Measurements from ENCODE around the gene RAB27B.
"Not testable (repeated sequence)": the region's sequence is repeated elsewhere in the genome, so short reads cannot be mapped to it uniquely, and the experiment has no call there.

The RAB27B gene

GRCh38 chr18:54849683-54850082 lies 21.4 kb downstream of the RAB27B start:
- no peak overlapping the region for H3K27ac ChIP-seq
- no peak overlapping the region for H3K4me3 ChIP-seq (ENCODE audit: low read depth, low read length)
- H3K27me3 ChIP-seq (ENCODE audit: insufficient read depth, low read depth, severe bottlenecking), result peaks cover 78% of the 10 kb centered on the region
- no peaks in the 10 kb centered on the region for H3K9me3 ChIP-seq (ENCODE audit: severe bottlenecking)
- no peaks in the 10 kb centered on the region for H3K36me3 ChIP-seq
- TF ChIP-seq CTCF (IDR thresholded peaks at IDR 0.05; ENCODE audit: low read depth, low read length), result no peak
- DNase-seq, result no peak

- Histone ChIP-seq H3K4me3 (ENCODE audit: low read depth, low read length) (no peak overlapping the region), H3K27ac (no peak overlapping the region), H3K9me3 (ENCODE audit: severe bottlenecking) (no peaks in the 10 kb centered on the region), H3K36me3 (no peaks in the 10 kb centered on the region), H3K27me3 (ENCODE audit: insufficient read depth, low read depth, severe bottlenecking) (peaks cover 80% of the 10 kb centered on the region)
- DNase-seq, result no peak
- no peak for TF ChIP-seq CTCF (IDR thresholded peaks at IDR 0.05; ENCODE audit: low read depth, low read length)
Measured at GRCh38 chr18:54850598-54850997, 22.3 kb downstream of the RAB27B start.

- H3K4me3 ChIP-seq (ENCODE audit: low read depth, low read length), result no peak overlapping the region
- no peak overlapping the region for H3K27ac ChIP-seq
- no peaks in the 10 kb centered on the region for H3K9me3 ChIP-seq (ENCODE audit: severe bottlenecking)
- H3K27me3 ChIP-seq (ENCODE audit: insufficient read depth, low read depth, severe bottlenecking), result peaks cover 70% of the 10 kb centered on the region
- H3K36me3 ChIP-seq, result no peaks in the 10 kb centered on the region
- no peak for DNase-seq
- TF ChIP-seq CTCF (IDR thresholded peaks at IDR 0.05; ENCODE audit: low read depth, low read length), result no peak
Measured at GRCh38 chr18:54852780-54853675, 24.8 kb downstream of the RAB27B start.

- H3K27me3 ChIP-seq (ENCODE audit: insufficient read depth, low read depth, severe bottlenecking), result peaks cover 71% of the 10 kb centered on the region
- not testable (repeated sequence) for DNase-seq; H3K4me3 ChIP-seq (ENCODE audit: low read depth, low read length); H3K9me3 ChIP-seq (ENCODE audit: severe bottlenecking); H3K36me3 ChIP-seq; H3K27ac ChIP-seq
Measured at GRCh38 chr18:54855050-54855449, 26.8 kb downstream of the RAB27B start.

GRCh38 chr18:54856105-54856646 lies 27.9 kb downstream of the RAB27B start:
- DNase-seq, result no peak
- Histone ChIP-seq H3K27ac (no peak overlapping the region), H3K4me3 (ENCODE audit: low read depth, low read length) (no peak overlapping the region), H3K36me3 (no peaks in the 10 kb centered on the region), H3K27me3 (ENCODE audit: insufficient read depth, low read depth, severe bottlenecking) (peaks cover 77% of the 10 kb centered on the region), H3K9me3 (ENCODE audit: severe bottlenecking) (no peaks in the 10 kb centered on the region)
- no peak for TF ChIP-seq CTCF (IDR thresholded peaks at IDR 0.05; ENCODE audit: low read depth, low read length)

- H3K27me3 ChIP-seq (ENCODE audit: insufficient read depth, low read depth, severe bottlenecking), result peaks cover 73% of the 10 kb centered on the region
- no peaks in the 10 kb centered on the region for H3K9me3 ChIP-seq (ENCODE audit: severe bottlenecking)
- H3K4me3 ChIP-seq (ENCODE audit: low read depth, low read length), result no peak overlapping the region
- no peaks in the 10 kb centered on the region for H3K36me3 ChIP-seq
- TF ChIP-seq CTCF (IDR thresholded peaks at IDR 0.05; ENCODE audit: low read depth, low read length), result no peak
- DNase-seq, result no peak
- no peak overlapping the region for H3K27ac ChIP-seq
Measured at GRCh38 chr18:54857499-54857898, 29.2 kb downstream of the RAB27B start.

Measured in WERI-Rb-1 (cell line).